Measurements from ENCODE around the gene FBXO8. TPM values are rescaled to one million over a fixed set of nuclear protein-coding genes. Genes with fewer than 3 reads are reported as not detected.
A peak's percentile ranks its signal among the peaks of the same experiment; 100 is the strongest.

The FBXO8 gene
- total RNA-seq, 2 donors from 2014 or later: 10.1 to 11.1 TPM

DNA sequence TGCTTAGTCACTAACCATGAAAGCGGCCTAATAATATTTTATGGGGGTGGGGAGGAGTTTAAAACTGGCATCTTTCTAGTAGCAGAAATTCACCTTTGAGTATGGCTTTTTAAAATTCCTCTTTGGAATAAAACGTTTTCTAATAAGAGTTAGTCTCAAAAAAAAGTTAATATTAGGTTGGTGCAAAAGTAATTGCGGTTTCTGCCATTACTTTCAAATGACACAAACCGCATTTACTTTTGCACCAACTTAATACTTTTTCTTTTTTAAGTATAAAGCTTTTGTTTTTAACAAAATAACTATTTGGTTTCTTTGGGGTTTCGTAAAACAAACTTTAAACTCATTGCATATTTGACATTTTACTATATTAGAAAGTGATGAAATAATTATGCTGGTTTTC, 68.4 kb downstream of the FBXO8 start:
- Mint-ChIP-seq H3K9me3 (no peaks in the 10 kb centered on the region), H3K4me3 (peak overlapping the region; percentile 58)

GRCh38 chr4:174214101-174214878, 69.2 kb downstream of the FBXO8 start:
- no peak overlapping the region for H3K27ac Mint-ChIP-seq
- H3K36me3 Mint-ChIP-seq (ENCODE audit: low read depth): peaks cover 5% of the 10 kb centered on the region
- H3K9me3 Mint-ChIP-seq: no peaks in the 10 kb centered on the region
- peak overlapping the region; percentile 58 for H3K4me3 Mint-ChIP-seq
- H3K4me1 Mint-ChIP-seq: peaks cover 28% of the 10 kb centered on the region
- H3K27me3 Mint-ChIP-seq: peaks cover 84% of the 10 kb centered on the region
- peak; percentile 32 for ATAC-seq (replicated peaks)

More for the DNA sequence above, 68.4 kb downstream of the FBXO8 start:
- Mint-ChIP-seq H3K27me3 (peaks cover 82% of the 10 kb centered on the region), H3K27ac (no peak overlapping the region), H3K4me1 (peaks cover 28% of the 10 kb centered on the region), H3K36me3 (ENCODE audit: low read depth) (peaks cover 5% of the 10 kb centered on the region)
- no peak for ATAC-seq (replicated peaks)

DNA sequence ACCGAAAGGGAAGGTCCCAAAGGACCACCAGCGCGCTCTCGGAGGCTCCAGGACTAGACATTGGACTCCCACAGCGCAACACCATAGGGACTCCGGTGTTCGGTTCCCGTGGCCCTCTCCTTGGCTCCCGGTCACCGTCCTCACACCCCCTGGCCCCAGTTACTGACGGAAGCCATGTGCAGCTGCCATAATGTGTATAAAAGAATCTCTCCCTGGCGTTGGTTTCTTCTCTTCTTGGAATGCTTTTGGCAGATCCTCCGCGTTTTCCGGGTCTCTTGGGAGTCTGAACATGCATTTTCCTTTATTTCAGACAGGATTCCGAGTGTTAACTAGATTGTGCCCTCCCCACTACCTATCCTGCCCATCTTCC, 69.8 kb downstream of the FBXO8 start:
- Mint-ChIP-seq H3K4me1 (peaks cover 28% of the 10 kb centered on the region), H3K9me3 (no peaks in the 10 kb centered on the region), H3K27ac (no peak overlapping the region), H3K27me3 (peaks cover 84% of the 10 kb centered on the region), H3K4me3 (peak overlapping the region; percentile 58), H3K36me3 (ENCODE audit: low read depth) (peaks cover 5% of the 10 kb centered on the region)
- no peak for ATAC-seq (replicated peaks)

DNA sequence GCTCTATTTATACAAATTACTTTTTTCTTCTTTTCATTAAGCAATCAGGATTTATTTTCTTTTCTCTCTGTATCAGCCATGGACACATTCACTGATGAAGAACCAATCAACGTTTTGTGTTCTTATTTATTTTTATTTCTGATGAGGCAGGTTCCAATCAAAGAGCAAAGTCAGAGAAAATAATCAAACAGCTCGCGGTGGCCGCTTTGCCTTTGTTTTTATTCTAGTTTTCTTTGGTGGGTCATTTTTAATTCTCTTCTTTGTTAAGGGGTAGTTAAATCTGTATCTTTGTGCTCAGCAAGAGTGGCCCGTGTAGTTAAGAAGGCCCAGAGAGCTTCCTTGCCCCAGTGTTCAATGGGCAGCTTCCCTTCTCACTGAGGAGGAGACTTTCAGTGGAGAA, 71.4 kb downstream of the FBXO8 start:
- Mint-ChIP-seq H3K27me3 (peaks cover 77% of the 10 kb centered on the region), H3K9me3 (no peaks in the 10 kb centered on the region), H3K27ac (no peak overlapping the region), H3K4me1 (peaks cover 28% of the 10 kb centered on the region), H3K36me3 (ENCODE audit: low read depth) (peaks cover 5% of the 10 kb centered on the region), H3K4me3 (peak overlapping the region; percentile 13)
- no peak for ATAC-seq (replicated peaks)

DNA sequence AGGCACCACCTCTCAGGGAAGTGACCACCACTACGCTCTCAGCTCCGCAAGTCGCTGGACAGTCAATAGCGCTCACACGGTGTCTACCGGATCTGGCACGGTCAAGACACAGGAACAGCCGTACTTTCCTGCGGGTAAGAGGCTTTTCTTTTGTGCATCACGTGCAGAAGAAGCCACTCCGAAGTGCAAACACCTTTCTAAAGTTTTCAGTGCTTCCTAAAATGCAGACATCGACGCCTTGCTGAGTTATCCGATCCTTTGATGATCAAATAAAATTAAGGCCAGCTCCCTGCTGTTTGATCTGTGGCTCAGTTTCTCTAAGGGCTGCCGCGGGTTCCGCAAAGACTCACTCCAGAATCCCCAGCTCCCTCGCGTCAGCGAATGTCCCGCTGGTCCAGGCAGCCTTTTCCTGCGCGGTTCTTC, 71.8 kb downstream of the FBXO8 start:
- Mint-ChIP-seq H3K27ac (no peak overlapping the region), H3K4me1 (peaks cover 25% of the 10 kb centered on the region), H3K27me3 (peaks cover 72% of the 10 kb centered on the region), H3K36me3 (ENCODE audit: low read depth) (peaks cover 3% of the 10 kb centered on the region), H3K9me3 (no peaks in the 10 kb centered on the region), H3K4me3 (peak overlapping the region; percentile 13)
- ATAC-seq (replicated peaks): no peak

- H3K4me1 Mint-ChIP-seq: peaks cover 22% of the 10 kb centered on the region
Measured at GRCh38 chr4:174210952-174211490, 72.4 kb downstream of the FBXO8 start.

DNA sequence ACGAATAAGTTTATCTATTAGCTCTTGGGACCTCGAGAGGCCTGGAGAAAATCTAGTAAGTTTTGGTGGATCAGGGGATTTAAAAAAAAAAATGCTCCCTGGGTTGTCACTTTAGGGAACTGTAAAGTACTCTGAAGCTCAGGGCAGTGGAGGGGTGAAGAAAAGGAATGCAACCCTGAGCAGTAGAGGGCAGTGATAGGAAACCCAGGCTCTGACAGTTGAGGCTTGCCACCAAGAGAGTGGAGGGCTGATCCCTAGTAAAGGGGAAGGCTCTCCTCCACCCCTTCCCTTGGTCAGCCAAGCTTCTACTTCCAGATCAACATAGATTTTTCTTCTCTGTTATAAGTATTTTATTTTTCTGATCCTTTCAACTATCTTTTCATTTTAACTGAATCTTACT, 73.1 kb downstream of the FBXO8 start:
- Mint-ChIP-seq H3K36me3 (ENCODE audit: low read depth) (no peaks in the 10 kb centered on the region), H3K27ac (no peak overlapping the region), H3K27me3 (peaks cover 71% of the 10 kb centered on the region), H3K4me3 (no peak overlapping the region), H3K9me3 (no peaks in the 10 kb centered on the region), H3K4me1 (peaks cover 22% of the 10 kb centered on the region)
- ATAC-seq (replicated peaks): no peak

More at GRCh38 chr4:174210952-174211490, 72.4 kb downstream of the FBXO8 start:
- H3K36me3 Mint-ChIP-seq (ENCODE audit: low read depth): no peaks in the 10 kb centered on the region
- H3K27ac Mint-ChIP-seq: no peak overlapping the region
- ATAC-seq (replicated peaks): no peak
- no peaks in the 10 kb centered on the region for H3K9me3 Mint-ChIP-seq
- peak overlapping the region; percentile 13 for H3K4me3 Mint-ChIP-seq
- H3K27me3 Mint-ChIP-seq: peaks cover 72% of the 10 kb centered on the region

DNA sequence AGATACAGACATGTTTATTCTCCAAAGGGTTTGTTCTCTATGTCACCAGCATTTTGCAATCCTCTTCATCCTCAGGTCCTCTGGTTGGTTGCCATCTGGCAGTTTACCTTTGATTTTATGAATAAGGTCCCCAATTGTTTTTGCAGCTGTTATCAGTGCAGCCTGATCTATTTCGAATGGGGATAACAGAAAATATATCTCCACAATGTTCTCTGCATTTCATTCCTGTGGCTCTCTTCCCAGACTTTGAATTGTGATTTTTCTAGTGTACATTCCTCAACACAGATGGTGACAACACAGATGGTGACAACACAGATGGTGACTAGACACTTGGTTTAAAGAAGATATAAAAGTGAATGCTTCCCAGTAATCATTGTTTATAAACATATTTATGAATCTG, 74.1 kb downstream of the FBXO8 start:
- Mint-ChIP-seq H3K27me3 (peaks cover 70% of the 10 kb centered on the region), H3K36me3 (ENCODE audit: low read depth) (no peaks in the 10 kb centered on the region), H3K4me3 (no peak overlapping the region), H3K4me1 (peaks cover 16% of the 10 kb centered on the region), H3K27ac (no peak overlapping the region), H3K9me3 (no peaks in the 10 kb centered on the region)
- no peak for ATAC-seq (replicated peaks)

- peaks cover 63% of the 10 kb centered on the region for H3K27me3 Mint-ChIP-seq
- H3K36me3 Mint-ChIP-seq (ENCODE audit: low read depth): no peaks in the 10 kb centered on the region
- H3K27ac Mint-ChIP-seq: no peak overlapping the region
- peaks cover 8% of the 10 kb centered on the region for H3K4me1 Mint-ChIP-seq
- no peaks in the 10 kb centered on the region for H3K9me3 Mint-ChIP-seq
- no peak for ATAC-seq (replicated peaks)
- no peak overlapping the region for H3K4me3 Mint-ChIP-seq
Measured at GRCh38 chr4:174207367-174207766, 76.1 kb downstream of the FBXO8 start.

GRCh38 chr4:174204164-174204831, 79.2 kb downstream of the FBXO8 start:
- Mint-ChIP-seq H3K9me3 (no peaks in the 10 kb centered on the region), H3K27ac (no peak overlapping the region)

GRCh38 chr4:174201871-174202270, 81.6 kb downstream of the FBXO8 start:
- peaks cover 43% of the 10 kb centered on the region for H3K27me3 Mint-ChIP-seq

More at GRCh38 chr4:174204164-174204831, 79.2 kb downstream of the FBXO8 start:
- no peak for ATAC-seq (replicated peaks)
- peaks cover 45% of the 10 kb centered on the region for H3K27me3 Mint-ChIP-seq
- H3K4me1 Mint-ChIP-seq: no peaks in the 10 kb centered on the region
- no peak overlapping the region for H3K4me3 Mint-ChIP-seq
- no peaks in the 10 kb centered on the region for H3K36me3 Mint-ChIP-seq (ENCODE audit: low read depth)

DNA sequence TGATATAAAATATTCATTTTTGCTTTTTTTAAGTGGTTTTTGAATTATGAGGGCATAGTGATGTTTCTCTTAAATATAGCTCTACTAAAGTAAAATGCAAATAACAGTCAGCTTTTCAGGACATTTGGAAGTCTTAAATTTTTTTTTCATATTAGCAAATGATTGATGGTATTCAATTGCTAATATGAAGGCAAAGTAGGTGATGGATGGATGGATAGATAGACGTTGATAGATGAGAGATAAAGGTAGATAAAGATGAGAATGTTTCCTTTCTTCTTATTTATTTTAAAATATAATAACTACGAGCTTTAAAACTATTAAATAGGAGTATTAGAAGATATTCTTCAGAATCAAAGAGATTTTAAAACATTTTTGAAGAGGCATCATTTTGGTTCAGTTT, 83.7 kb downstream of the FBXO8 start:
- Mint-ChIP-seq H3K4me3 (no peak overlapping the region), H3K27me3 (peaks cover 32% of the 10 kb centered on the region), H3K9me3 (no peaks in the 10 kb centered on the region), H3K27ac (no peak overlapping the region), H3K4me1 (no peaks in the 10 kb centered on the region), H3K36me3 (ENCODE audit: low read depth) (no peaks in the 10 kb centered on the region)
- no peak for ATAC-seq (replicated peaks)

More at GRCh38 chr4:174201871-174202270, 81.6 kb downstream of the FBXO8 start:
- Mint-ChIP-seq H3K4me3 (no peak overlapping the region), H3K4me1 (no peaks in the 10 kb centered on the region), H3K27ac (no peak overlapping the region), H3K36me3 (ENCODE audit: low read depth) (no peaks in the 10 kb centered on the region), H3K9me3 (no peaks in the 10 kb centered on the region)
- ATAC-seq (replicated peaks): no peak

DNA sequence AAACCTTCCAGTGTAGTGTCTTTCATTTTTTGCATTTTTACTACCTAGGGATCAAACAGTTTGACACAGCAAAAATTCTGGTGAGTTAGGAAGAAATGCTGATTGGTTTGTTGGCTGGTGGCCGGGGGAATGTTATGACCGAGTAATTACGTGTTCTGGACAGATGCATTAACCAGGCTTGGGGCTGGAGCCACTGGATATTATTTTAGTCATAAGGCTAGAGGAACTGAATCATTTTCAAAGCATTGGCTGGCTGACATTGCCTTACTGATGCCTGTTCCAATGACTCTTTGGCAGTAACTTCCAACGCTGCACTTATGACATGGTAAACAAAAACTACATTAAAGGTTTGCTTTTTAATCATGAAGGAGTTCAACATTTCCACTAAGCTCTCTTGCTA, 84.6 kb downstream of the FBXO8 start:
- no peaks in the 10 kb centered on the region for H3K36me3 Mint-ChIP-seq (ENCODE audit: low read depth)
- H3K4me1 Mint-ChIP-seq: no peaks in the 10 kb centered on the region
- no peak overlapping the region for H3K4me3 Mint-ChIP-seq
- ATAC-seq (replicated peaks): no peak
- H3K9me3 Mint-ChIP-seq: no peaks in the 10 kb centered on the region
- no peak overlapping the region for H3K27ac Mint-ChIP-seq
- H3K27me3 Mint-ChIP-seq: peaks cover 24% of the 10 kb centered on the region

DNA sequence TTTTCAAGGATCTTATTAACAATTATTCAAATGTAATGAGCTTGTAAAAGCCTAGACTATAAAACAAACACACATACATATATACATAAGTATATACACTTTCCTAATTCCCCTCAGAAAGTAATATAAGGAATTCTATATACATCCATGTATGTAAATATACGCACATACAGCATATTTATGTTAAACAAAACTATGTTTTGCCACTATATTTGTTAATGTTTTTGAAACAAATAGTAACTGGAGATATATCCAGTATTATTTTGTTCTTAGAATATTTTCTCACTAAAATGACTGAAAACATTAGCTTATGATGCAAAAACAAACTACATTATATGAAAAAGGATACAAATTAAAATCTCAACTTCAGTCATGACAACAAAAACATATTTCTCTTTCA, 85.1 kb downstream of the FBXO8 start:
- Mint-ChIP-seq H3K4me1 (no peaks in the 10 kb centered on the region), H3K27ac (no peak overlapping the region), H3K27me3 (peaks cover 23% of the 10 kb centered on the region), H3K4me3 (no peak overlapping the region), H3K36me3 (ENCODE audit: low read depth) (no peaks in the 10 kb centered on the region), H3K9me3 (no peaks in the 10 kb centered on the region)
- ATAC-seq (replicated peaks): no peak

Data from activated T-helper 17 cell treated with anti-CD3 and anti-CD28 coated beads, Interleukin-2, amount 50 U/mL, for 72 hours (primary cell).